Activated CD4-positive, alpha-beta T cell treated with anti-CD3 and anti-CD28 coated beads for 1 hour (primary cell): ENCODE results near the gene TMED10.
"Not testable (repeated sequence)": the region's sequence is repeated elsewhere in the genome, so short reads cannot be mapped to it uniquely, and the experiment has no call there.

Experiments
- DNase-seq: peaks from one replicate; pipeline ENCODE4 v3.0.0-alpha.2; 2020

Gene TMED10

DNA sequence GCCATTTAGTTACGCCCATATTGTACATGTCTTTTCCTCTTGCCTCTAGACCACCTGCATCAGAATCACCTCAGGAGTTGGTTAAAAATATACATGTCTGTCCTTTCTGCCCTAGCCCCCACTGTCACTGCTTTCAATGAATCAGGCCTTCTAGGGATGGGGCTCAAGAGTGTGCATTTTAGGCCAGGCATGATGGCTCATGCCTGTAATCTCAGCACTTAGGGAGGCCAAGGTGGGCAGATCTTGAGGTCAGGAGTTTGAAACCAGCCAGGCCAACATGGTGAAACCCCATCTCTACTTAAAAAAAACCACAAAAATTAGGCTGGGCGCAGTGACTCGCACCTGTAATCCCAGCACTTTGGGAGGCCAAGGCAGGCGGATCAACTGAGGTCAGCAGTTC lies 13.6 kb upstream of the TMED10 start:
- no peak for DNase-seq

DNA sequence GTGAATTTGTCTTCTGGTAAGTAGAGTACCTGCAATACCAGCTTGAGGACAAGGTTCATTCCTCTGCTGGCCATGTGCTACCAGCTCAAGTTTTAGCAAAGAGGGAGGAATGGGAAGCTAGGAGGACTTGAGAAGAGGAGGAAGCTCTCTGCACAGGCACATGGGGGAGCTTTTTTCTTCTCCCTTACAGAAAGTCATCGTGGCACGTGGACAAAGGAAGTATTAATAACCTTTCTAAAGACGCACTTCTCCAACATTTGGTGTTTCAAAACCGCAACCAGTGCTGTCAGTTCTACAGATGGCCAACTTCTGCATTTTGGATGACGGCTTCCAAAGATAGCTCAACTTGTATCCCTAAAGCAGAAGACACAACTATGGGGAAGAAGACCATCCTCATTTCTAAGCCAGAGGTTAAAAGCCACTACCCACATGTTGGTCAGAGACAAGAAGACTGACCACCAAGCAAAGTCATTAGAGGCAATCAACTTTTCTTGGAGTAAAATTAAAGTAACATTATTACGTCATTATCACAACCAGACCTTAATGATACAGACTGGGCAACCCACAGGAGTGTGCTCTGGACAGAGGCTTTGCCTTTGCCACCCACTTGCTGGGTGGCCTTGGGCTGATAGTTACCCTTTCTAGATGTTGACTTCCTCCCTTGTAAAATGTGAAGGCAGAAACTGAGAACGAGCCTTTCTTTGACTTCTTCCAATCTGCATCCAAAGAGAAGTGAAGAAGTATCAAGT lies 12.3 kb upstream of the TMED10 start:
- no peak for DNase-seq

DNA sequence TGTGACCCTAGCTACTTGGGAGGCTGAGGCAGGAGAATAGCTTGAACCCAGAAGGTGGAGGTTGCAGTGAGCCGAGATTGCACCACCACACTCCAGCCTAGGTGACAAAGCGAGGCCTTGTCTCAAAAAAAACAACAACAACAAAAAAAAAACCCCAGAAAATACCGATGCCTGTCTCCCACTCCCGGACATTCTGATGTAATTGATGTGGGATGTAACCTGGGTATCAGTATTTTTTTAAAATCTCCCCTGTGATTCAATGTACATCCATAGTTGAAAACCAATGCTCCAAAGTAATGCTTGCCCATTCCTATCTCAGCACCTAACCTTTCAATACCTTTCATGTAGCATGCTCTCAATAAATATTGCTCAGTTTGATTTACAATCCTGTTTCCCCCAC lies 11.7 kb upstream of the TMED10 start:
- DNase-seq: no peak

DNA sequence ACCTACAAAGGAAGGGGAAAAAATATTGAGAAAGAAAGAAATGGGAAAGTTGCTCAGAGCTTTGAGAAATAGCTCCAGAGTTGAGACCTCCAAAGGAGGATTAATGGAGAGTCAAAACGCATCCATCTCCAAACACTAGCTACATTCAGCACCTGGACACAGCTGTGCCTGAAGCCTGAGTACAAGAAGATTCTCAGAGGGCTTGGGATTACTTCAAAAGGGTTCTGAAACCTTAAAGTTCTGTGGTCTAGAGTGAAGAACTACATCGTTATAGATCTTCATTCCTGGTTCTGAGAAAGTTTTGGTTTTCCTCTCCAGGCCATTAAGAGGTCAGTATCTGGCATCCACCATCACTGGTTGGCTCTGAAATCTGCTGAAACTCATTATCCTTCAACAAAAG lies 10.5 kb upstream of the TMED10 start:
- no peak for DNase-seq

DNA sequence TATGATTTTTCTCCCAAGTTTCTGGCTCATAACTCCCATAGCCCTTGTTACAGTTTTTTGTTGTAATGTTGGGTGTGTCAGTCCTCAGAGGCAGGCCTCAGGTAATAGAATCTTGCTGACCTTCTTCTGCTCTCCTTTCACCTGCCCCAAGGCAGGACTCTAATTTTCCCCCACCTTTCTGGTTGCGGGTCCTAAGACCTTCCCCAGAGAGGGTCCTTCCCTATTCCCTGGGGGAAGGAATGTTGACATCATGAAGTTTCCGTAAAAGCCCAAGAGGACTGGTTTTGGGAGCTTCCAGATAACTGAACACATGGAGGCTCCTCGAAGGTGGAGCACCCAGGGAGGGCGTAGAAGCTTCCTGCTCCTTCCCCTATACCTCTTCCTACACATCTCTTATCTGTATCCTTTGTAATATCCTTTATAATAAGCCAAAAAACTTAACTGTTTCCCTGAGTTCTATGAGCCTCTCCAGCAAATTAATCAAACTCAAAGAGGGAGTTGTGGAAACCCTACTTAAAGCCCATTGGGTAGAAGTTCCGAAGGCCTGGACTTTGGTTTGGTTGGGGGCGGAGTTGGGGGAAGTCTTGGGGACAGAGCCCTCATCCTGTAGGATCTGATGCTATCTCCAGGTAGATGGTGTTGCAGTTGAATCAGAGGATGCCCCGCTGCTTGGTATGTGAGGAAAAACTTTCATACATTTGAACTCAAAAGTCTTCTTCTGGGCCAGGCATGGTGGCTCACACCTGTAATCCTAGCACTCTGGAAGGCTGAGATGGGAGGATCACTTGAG lies 9.0 kb upstream of the TMED10 start:
- DNase-seq: no peak

DNA sequence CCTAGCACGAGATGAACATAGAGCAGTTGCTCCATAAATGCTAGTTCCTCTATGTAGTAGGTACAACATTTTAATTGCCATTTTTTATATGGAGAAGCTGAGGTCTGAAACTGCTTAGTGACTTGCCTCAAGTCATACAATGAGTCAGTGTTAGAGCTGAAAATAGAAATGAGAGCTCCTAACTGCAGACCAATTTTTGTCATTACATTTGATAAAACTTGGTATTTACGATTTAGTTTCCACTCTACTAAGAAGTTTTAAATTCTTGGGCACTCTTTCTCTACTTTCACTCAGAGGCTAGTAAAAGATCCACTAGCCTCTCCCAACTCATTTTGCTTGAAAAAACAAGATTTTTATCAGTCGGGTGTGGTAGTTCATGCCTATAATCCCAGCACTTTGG lies 8.1 kb upstream of the TMED10 start:
- DNase-seq: no peak

DNA sequence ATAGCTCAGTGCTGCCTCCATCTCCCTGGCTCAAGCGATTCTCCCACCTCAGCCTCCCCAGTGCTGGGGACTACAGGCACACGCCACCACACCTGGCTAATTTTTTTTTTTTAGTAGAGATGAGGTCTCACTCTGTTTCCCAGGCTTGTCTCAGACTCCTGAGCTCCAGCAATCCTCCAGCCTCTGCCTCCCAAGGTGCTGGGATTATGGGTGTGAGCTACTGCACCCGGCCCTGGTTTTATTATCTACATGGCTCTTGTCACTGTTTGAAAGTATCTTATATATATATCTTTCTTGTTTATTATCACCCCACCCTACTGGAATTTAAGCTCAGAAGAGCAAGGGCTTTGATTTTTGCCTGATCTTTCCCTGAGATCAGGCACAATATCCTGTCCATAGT lies 7.6 kb upstream of the TMED10 start:
- DNase-seq: no peak

DNA sequence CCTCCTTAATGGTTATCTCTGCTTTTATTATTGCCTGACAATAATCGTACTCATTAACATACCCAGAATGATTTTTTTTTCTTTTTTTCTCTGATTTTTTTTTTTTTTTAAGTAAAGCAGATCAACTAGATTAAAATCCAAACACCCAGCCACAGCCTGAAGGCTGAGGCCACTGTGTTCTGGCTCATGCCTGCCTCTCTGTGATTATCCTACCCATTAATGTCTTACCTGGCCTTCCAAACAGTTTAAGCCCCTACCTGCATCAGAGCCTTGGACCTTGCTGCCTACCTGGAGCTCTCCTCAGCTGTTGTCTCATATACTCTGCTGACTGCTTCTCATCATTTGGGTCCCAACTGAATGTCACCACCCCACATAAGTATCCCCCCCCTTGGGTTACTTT lies 6.8 kb upstream of the TMED10 start:
- DNase-seq: no peak

DNA sequence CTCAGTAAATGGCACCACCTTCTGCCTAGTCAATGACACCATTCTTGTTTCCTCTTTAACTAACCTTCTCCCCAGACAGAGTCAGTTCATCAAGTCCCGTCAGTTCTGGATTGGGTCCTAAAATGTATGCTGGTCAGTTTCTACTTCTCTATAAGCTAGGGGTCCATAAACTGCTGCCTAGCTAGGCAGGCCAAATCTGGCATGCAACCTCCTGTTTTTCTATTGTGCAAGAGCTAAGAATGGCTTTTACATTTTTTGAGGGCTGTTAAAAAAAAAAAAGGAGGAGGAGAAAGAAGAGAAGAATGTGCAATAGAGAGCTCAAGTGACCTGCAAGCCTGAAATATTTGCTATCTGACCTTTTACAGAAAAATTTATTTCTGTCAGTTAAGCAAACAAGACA lies 6.4 kb upstream of the TMED10 start:
- DNase-seq: no peak

DNA sequence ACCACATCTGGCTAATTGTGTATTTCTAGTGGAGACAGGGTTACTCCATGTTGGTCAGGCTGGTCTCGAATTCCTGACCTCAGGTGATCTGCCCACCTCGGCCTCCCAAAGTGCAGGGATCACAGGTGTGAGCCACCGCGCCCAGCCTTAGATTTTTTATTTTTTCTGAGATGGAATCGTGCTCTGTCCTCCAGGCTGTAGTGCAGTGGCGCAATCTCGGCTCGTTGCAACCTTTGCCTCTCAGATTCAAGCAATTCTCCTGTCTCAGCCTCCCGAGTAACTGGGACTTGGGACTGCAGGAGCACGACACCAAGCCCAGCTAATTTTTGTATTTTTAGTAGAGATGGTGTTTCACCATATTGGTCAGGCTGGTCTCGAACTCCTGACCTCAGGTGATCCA lies 5.8 kb upstream of the TMED10 start:
- not testable (repeated sequence) for DNase-seq

DNA sequence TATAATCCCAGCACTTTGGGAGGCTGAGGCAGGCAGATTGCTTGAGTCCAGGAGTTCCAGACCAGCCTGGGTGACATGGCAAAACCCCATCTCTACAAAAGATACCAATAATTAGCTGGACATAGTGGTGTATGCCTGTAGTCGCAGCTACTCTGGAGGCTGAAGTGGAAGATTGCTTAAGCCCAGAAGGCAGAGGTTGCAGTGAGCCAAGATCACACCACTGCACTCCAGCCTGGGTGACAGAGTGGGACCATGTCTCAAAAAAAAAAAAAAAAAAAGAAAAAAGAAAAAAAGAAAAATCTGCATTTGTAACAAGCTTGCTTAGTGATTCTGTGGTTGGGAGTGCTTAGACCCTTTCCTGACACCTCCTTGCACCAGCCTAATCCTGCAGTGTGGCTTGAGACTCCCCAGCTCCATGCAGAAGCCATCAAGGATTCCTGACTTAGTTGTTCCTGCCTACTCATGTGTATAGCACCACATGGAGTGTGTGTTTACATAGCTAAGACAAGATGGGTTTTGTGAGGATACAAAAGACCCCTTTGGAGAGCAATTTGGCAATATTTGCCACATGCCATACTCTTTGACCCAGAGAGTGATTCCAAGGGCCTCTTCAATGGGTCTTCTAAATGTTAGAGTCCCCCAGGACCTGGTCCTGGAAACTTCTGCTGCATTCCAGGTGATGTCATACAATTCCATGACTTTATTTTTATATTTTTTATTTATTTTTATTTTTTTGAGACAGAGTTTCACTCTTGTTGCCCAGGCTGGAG lies 5.1 kb upstream of the TMED10 start:
- DNase-seq: no peak

DNA sequence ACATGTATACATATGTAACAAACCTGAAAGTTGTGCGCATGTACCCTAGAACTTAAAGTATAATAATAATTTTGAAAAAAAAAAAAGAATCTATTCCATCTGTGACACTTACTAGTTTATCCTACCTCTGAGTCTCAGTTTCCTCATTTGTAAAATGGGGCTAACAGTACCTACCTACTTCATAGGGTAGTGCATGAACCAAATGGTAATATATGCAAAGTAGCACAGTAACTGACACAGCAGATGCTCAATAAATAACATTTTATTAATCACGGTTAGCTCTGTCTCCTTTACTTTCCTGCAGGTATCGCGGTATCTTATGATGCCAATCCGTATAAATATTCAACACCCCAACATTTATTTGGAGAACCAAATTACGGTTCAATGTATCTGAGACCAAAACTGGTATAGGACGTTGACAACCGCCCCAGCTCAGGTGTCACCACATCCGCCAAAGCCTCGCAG lies 703 bp downstream of the TMED10 start:
- no peak for DNase-seq

DNA sequence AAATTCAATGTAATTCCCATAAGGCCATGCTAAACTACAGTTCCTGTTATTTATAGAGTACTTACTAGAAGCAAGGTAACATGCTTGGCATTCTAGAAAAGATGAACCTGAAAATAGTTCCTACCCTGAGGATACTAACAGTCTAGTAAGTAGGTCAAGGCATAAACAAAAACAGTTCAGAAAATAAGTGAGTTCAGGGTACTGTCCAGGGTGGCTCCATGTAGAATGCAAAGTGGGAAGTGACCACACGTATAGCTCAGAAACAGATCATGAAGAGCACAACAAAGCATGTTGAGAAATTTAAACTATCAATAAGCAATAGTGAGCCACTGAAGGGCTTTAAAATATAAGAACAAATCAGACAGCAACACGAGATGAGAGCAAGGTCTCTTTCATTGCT lies 2.3 kb downstream of the TMED10 start:
- no peak for DNase-seq

DNA sequence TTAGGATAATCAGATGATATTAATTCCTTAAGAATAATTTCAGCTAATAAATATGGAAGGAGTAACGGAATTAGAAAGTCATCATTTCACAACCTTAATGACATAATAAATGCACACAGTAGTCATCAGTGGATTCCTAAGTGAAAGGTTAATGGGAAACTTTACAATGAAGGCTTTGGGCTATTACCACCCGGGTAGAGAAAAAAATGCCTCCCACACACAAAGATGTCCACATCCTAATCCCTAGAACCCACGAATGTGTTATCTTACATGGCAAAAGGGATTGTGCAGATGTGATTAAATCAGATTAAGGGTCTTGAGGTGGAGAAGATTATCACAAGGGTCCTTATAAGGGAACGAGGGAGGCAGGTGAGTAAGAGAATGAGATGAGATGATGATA lies 5.6 kb downstream of the TMED10 start:
- no peak for DNase-seq

DNA sequence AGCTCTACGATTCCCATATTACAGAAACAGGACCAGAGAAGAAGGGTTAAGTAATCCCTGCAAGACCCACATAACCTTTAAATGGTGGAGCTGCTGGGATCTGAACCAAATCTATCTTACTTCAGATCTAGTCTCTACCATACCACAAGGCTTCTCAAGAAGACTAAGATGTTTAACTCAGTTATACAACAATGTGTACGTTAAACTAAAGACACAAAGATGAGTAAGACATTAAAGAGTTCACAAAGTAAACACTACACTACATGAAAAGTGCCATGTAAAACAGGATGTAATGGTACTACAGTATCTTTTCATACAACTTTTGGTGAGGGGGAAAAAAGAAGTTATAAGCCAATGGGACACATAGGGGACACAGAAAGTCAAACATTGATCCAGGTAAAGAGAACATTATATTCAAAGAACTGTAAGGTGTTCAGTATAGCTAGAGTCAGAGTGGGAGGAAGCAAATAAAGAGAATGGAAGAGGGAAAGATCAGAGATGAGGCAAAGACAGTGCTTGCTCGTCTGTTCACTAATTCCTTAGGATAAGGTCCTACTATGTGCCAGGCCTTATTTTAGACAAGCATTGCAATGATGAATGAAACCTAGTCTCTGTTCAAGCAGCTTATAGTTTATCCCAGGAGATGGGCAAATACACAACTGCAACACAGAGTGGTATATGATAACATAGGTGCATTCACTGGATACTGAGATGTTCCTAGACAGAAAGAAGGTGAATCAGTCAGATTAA lies 7.7 kb downstream of the TMED10 start:
- no peak for DNase-seq

DNA sequence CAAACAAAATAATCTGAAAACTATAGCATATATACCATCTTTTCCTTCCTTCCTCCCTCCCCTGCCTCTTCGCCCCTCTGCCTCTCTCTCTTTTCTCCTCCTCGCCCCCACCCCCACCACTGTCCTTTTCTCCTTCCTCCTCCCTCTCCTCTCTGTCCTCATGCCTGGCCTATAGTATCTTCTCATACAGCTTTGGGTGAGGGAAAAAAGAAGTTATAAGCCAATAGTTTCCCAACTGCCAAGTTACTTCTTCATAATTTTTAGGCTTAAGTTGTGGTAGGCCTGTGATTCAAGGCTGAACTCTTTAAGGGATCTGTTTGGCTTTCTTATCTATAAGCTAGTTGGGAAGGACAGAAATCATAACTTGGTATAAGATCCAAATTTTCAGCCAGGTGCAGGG lies 9.1 kb downstream of the TMED10 start:
- DNase-seq: no peak

DNA sequence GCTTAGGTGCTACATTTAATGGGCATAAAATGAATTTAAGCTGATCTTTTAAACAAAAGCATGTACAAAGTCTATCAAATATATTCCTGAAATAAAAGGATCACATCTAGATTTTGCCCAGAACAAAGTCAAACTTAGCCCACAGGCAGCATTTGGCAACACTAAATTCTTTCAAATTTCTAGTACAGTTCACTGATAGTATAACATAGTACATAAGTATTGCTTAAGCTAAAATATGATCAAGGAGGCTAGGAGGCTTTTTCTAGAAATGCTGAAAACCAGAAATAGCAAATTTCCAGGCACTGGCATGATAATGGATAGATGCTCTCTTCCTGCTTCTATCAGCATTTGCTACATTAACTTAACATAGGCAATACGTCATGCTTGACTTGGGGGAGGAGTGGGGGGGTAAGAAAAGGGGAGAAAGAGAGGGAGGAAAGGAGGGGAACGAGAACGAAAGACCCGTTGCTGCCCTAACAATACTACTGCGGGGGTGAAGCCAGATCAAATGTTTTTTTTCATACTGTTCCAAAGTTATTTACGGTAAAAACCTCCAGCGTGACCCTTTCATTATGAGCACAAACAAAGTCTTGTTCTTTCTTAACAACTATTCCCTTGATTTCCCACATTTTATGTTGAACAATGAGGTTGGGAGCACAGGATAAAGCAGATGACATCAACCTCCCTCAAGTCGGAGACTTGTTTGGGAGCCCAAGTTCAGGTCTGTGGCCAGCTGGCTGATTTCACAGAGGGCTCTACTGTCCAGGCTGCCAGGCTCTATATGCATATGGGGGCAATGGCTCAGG lies 10.6 kb downstream of the TMED10 start:
- DNase-seq: no peak

DNA sequence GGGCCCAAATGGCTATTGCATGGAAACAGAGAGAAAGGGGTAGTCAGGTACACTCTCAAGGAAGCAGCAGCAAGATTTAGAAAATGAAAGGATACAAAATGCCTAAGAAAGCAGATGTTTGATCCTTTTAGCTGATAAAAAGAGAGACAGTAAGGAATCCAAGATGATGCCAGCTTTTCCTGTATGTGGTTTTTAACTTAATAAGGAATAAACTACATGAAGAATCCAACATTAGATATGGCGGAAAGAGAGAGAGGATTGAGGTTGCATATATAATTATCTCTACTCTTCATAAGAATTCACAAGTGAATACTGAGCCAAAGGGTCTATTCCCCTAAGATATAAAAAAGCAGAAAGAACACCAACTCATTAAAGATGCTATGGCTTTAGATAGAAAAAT lies 11.6 kb downstream of the TMED10 start:
- no peak for DNase-seq

DNA sequence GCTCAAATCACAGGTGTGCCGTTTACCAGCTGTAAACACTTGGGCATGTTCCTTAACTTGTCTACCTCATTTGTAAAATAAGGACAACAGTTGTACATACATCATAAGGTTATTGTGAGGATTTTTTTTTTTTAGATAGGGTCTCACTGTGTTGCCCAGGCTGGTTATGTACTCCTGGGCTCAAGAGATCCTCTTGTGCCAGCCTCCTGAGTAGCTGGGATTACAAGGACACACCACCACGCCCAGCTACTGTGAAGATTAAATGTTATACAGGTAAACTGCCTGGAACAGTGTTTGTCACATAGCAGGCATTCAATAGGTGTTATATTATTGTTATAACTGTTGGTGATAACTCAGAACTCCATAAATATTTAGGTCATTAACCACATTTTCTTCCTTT lies 12.7 kb downstream of the TMED10 start:
- no peak for DNase-seq

DNA sequence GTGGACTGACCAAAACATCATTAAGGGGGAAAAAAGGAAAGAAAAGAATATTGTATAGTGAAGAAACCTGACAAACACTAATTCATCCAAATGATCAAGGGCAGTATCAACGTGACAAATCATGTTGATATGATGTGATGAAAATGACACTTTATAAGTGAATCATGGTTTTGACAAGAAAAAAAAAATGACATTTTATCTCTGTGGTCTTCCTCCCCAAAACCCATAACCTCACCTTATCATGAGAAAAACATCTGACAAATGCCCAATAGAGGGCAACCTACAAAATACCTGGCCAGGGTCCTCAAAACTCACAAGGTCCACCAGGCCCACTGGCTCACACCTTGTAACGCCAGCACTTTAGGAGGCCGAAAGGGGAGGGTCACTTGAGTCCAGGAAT lies 13.8 kb downstream of the TMED10 start:
- no peak for DNase-seq

DNA sequence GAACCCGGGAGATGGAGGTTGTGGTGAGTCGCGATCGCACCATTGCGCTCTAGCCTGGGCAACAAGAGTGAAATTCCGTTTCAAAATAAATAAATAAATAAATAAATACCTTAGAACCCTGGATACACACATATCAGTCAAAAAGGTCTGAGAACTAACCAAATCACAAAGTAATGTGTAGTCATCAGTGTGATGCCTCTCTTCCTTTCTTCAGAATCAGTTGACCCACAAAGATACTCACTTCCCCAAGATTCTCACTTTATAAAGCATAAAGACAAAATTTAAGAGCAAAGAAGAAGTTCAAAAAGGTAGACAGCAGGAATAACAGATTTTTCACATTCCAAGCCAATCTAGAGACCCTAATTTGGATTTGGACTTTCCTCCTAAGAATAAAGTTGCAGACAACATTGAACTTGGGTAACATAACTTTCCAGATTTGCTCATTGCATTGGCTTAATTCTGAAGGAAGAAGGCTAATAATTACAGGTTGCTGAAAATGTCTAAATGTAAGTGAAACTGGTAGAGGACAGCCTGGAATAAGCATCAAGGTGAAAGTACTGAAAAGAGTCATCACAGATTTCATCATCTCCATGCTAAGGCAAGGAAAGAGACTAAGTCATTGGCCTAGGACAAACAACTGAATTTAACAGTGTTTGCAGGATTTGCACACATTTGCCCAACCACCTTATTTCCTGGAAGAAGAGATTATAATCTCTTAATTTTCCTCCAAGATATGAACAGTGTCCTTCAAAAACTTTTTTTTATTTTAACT lies 17.4 kb downstream of the TMED10 start:
- DNase-seq: no peak
